ENCODE results near the gene NRSN2.
"Not testable (repeated sequence)": the region's sequence is repeated elsewhere in the genome, so short reads cannot be mapped to it uniquely, and the experiment has no call there.

Gene NRSN2

GRCh38 chr20:391041-391711 lies 44.3 kb downstream of the NRSN2 start:
- H3K18ac ChIP-seq (ENCODE audit: low read length), result no peak overlapping the region
- H2AFZ ChIP-seq (ENCODE audit: insufficient read depth, low read length, poor library complexity), result no peak overlapping the region
- no peak overlapping the region for H4K8ac ChIP-seq (ENCODE audit: low read depth, low read length)
- peaks cover 37 to 46% of the 10 kb centered on the region in 2 experiments for H3K36me3 ChIP-seq (ENCODE audit: control insufficient read depth in 1 of 2, insufficient read depth in 2 of 2, low read length in 2 of 2)
- no peak overlapping the region for H2BK12ac ChIP-seq (ENCODE audit: low read length)
- no CpG with 5 or more reads among the region's 29 CpGs for WGBS (ENCODE audit: extremely low coverage, insufficient coverage, insufficient read length)
- no peak overlapping the region for H3K9ac ChIP-seq (ENCODE audit: low read length)
- H2BK120ac ChIP-seq (ENCODE audit: insufficient read depth, low read length, poor library complexity), result no peak overlapping the region
- no peaks in the 10 kb centered on the region for H3K79me2 ChIP-seq (ENCODE audit: control insufficient read depth, insufficient read depth, low read length, poor library complexity)
- H2BK5ac ChIP-seq (ENCODE audit: low read depth, low read length, poor library complexity), result no peak overlapping the region
- no peak overlapping the region for H2AK5ac ChIP-seq (ENCODE audit: low read length)
- no peak overlapping the region for H3K4ac ChIP-seq (ENCODE audit: low read depth, low read length)
- H3K4me2 ChIP-seq (ENCODE audit: low read length), result no peak overlapping the region
- H4K12ac ChIP-seq (ENCODE audit: low read depth, low read length), result no peak overlapping the region
- no peaks in the 10 kb centered on the region for H3K4me1 ChIP-seq (ENCODE audit: control insufficient read depth in 1 of 2, insufficient read depth in 2 of 2, low read length in 2 of 2)
- H3K27ac ChIP-seq (ENCODE audit: low read depth, low read length), result no peak overlapping the region
- DNase-seq, result no peak
- no peak overlapping the region for H4K91ac ChIP-seq (ENCODE audit: low read depth, low read length)
- no peaks in the 10 kb centered on the region for H3K9me3 ChIP-seq (ENCODE audit: insufficient read depth, low read depth, low read length)
- no peak overlapping the region for H3K4me3 ChIP-seq (ENCODE audit: low read depth, low read length)
- H3K14ac ChIP-seq (ENCODE audit: low read length), result no peak overlapping the region
- H3K79me1 ChIP-seq (ENCODE audit: low read length), result no peaks in the 10 kb centered on the region
- no peak overlapping the region for H3K23ac ChIP-seq (ENCODE audit: low read length)
- H3K27me3 ChIP-seq (ENCODE audit: insufficient read depth, low read length), result no peaks in the 10 kb centered on the region

GRCh38 chr20:393296-393695 lies 46.4 kb downstream of the NRSN2 start:
- not testable (repeated sequence) for H3K79me2 ChIP-seq (ENCODE audit: control insufficient read depth, insufficient read depth, low read length, poor library complexity); H2BK120ac ChIP-seq (ENCODE audit: insufficient read depth, low read length, poor library complexity); H3K23ac ChIP-seq (ENCODE audit: low read length); H3K79me1 ChIP-seq (ENCODE audit: low read length); H4K12ac ChIP-seq (ENCODE audit: low read depth, low read length); H3K27me3 ChIP-seq (ENCODE audit: insufficient read depth, low read length); H4K91ac ChIP-seq (ENCODE audit: low read depth, low read length); H3K4me3 ChIP-seq (ENCODE audit: low read depth, low read length); H3K18ac ChIP-seq (ENCODE audit: low read length); DNase-seq; H3K14ac ChIP-seq (ENCODE audit: low read length); H3K4ac ChIP-seq (ENCODE audit: low read depth, low read length); H3K9me3 ChIP-seq (ENCODE audit: insufficient read depth, low read depth, low read length); H2AFZ ChIP-seq (ENCODE audit: insufficient read depth, low read length, poor library complexity); H3K4me1 ChIP-seq (ENCODE audit: control insufficient read depth in 1 of 2, insufficient read depth in 2 of 2, low read length in 2 of 2); H4K8ac ChIP-seq (ENCODE audit: low read depth, low read length); H3K4me2 ChIP-seq (ENCODE audit: low read length); H2BK5ac ChIP-seq (ENCODE audit: low read depth, low read length, poor library complexity); H3K27ac ChIP-seq (ENCODE audit: low read depth, low read length); H2BK12ac ChIP-seq (ENCODE audit: low read length); H2AK5ac ChIP-seq (ENCODE audit: low read length); H3K9ac ChIP-seq (ENCODE audit: low read length)
- H3K36me3 ChIP-seq (ENCODE audit: control insufficient read depth in 1 of 2, insufficient read depth in 2 of 2, low read length in 2 of 2), result peaks cover 39 to 49% of the 10 kb centered on the region in 2 experiments
- no CpG with 5 or more reads among the region's 2 CpGs for WGBS (ENCODE audit: extremely low coverage, insufficient coverage, insufficient read length)

GRCh38 chr20:396252-396618 lies 49.3 kb downstream of the NRSN2 start:
- H2BK5ac ChIP-seq (ENCODE audit: low read depth, low read length, poor library complexity), result no peak overlapping the region
- H3K4me3 ChIP-seq (ENCODE audit: low read depth, low read length), result no peak overlapping the region
- H3K27me3 ChIP-seq (ENCODE audit: insufficient read depth, low read length), result no peaks in the 10 kb centered on the region
- no peak overlapping the region for H2AK5ac ChIP-seq (ENCODE audit: low read length)
- no peak overlapping the region for H3K4ac ChIP-seq (ENCODE audit: low read depth, low read length)
- no peak overlapping the region for H3K9ac ChIP-seq (ENCODE audit: low read length)
- no peak overlapping the region for H4K8ac ChIP-seq (ENCODE audit: low read depth, low read length)
- WGBS (ENCODE audit: extremely low coverage, insufficient coverage, insufficient read length), result no CpG with 5 or more reads among the region's 24 CpGs
- H4K91ac ChIP-seq (ENCODE audit: low read depth, low read length), result no peak overlapping the region
- no peak overlapping the region for H2AFZ ChIP-seq (ENCODE audit: insufficient read depth, low read length, poor library complexity)
- H3K23ac ChIP-seq (ENCODE audit: low read length), result no peak overlapping the region
- no peak overlapping the region for H4K12ac ChIP-seq (ENCODE audit: low read depth, low read length)
- H3K4me2 ChIP-seq (ENCODE audit: low read length), result no peak overlapping the region
- no peak for DNase-seq
- no peak overlapping the region for H3K14ac ChIP-seq (ENCODE audit: low read length)
- H3K79me2 ChIP-seq (ENCODE audit: control insufficient read depth, insufficient read depth, low read length, poor library complexity), result no peaks in the 10 kb centered on the region
- H3K27ac ChIP-seq (ENCODE audit: low read depth, low read length), result no peak overlapping the region
- H2BK12ac ChIP-seq (ENCODE audit: low read length), result no peak overlapping the region
- H2BK120ac ChIP-seq (ENCODE audit: insufficient read depth, low read length, poor library complexity), result no peak overlapping the region
- no peaks in the 10 kb centered on the region for H3K79me1 ChIP-seq (ENCODE audit: low read length)
- no peak overlapping the region for H3K18ac ChIP-seq (ENCODE audit: low read length)
- H3K4me1 ChIP-seq (ENCODE audit: control insufficient read depth in 1 of 2, insufficient read depth in 2 of 2, low read length in 2 of 2), result no peaks in the 10 kb centered on the region
- no peaks in the 10 kb centered on the region for H3K9me3 ChIP-seq (ENCODE audit: insufficient read depth, low read depth, low read length)
- peaks cover 22 to 28% of the 10 kb centered on the region in 2 experiments for H3K36me3 ChIP-seq (ENCODE audit: control insufficient read depth in 1 of 2, insufficient read depth in 2 of 2, low read length in 2 of 2)

GRCh38 chr20:396619-397431 lies 49.9 kb downstream of the NRSN2 start:
- no peak overlapping the region for H2BK5ac ChIP-seq (ENCODE audit: low read depth, low read length, poor library complexity)
- H2AFZ ChIP-seq (ENCODE audit: insufficient read depth, low read length, poor library complexity), result no peak overlapping the region
- H3K14ac ChIP-seq (ENCODE audit: low read length), result no peak overlapping the region
- no peak overlapping the region for H3K4ac ChIP-seq (ENCODE audit: low read depth, low read length)
- no peak overlapping the region for H2BK120ac ChIP-seq (ENCODE audit: insufficient read depth, low read length, poor library complexity)
- no peaks in the 10 kb centered on the region for H3K79me1 ChIP-seq (ENCODE audit: low read length)
- H4K8ac ChIP-seq (ENCODE audit: low read depth, low read length), result no peak overlapping the region
- H3K4me2 ChIP-seq (ENCODE audit: low read length), result no peak overlapping the region
- peaks cover 19 to 25% of the 10 kb centered on the region in 2 experiments for H3K36me3 ChIP-seq (ENCODE audit: control insufficient read depth in 1 of 2, insufficient read depth in 2 of 2, low read length in 2 of 2)
- no peak overlapping the region for H3K27ac ChIP-seq (ENCODE audit: low read depth, low read length)
- no peak overlapping the region for H2BK12ac ChIP-seq (ENCODE audit: low read length)
- H3K18ac ChIP-seq (ENCODE audit: low read length), result no peak overlapping the region
- H3K27me3 ChIP-seq (ENCODE audit: insufficient read depth, low read length), result no peaks in the 10 kb centered on the region
- H4K12ac ChIP-seq (ENCODE audit: low read depth, low read length), result no peak overlapping the region
- WGBS (ENCODE audit: extremely low coverage, insufficient coverage, insufficient read length), result no CpG with 5 or more reads among the region's 4 CpGs
- H4K91ac ChIP-seq (ENCODE audit: low read depth, low read length), result no peak overlapping the region
- no peak overlapping the region for H2AK5ac ChIP-seq (ENCODE audit: low read length)
- no peak overlapping the region for H3K23ac ChIP-seq (ENCODE audit: low read length)
- H3K9ac ChIP-seq (ENCODE audit: low read length), result no peak overlapping the region
- no peak for DNase-seq
- H3K79me2 ChIP-seq (ENCODE audit: control insufficient read depth, insufficient read depth, low read length, poor library complexity), result no peaks in the 10 kb centered on the region
- no peaks in the 10 kb centered on the region for H3K9me3 ChIP-seq (ENCODE audit: insufficient read depth, low read depth, low read length)
- no peaks in the 10 kb centered on the region for H3K4me1 ChIP-seq (ENCODE audit: control insufficient read depth in 1 of 2, insufficient read depth in 2 of 2, low read length in 2 of 2)
- no peak overlapping the region for H3K4me3 ChIP-seq (ENCODE audit: low read depth, low read length)

Measured in trophoblast cell (in vitro differentiated cells and primary cell).